H9 (cell line): ENCODE results near the gene PPP1R9A. TPM values are rescaled to one million over a fixed set of nuclear protein-coding genes. Genes with fewer than 3 reads are reported as not detected.

ENCODE experiments used
- DNase-seq: peaks from one replicate; pipeline ENCODE4 v3.0.0-alpha.2; 2017
- H2AFZ ChIP-seq: one replicate; pipeline ENCODE4 v1.6.1; 2013; ENCODE audit warnings: mild to moderate bottlenecking, low read length, control low read depth, moderate library complexity
- H2AK5ac ChIP-seq: 2 replicates; pipeline ENCODE4 v1.6.1; 2013; ENCODE audit warnings: low read length, control low read depth, mixed read lengths; ENCODE audit not compliant: insufficient read length
- H2BK120ac ChIP-seq: one replicate; pipeline ENCODE4 v1.6.1; 2013; ENCODE audit warnings: low read depth, mild to moderate bottlenecking, low read length, control low read depth, inconsistent platforms; ENCODE audit not compliant: poor library complexity, severe bottlenecking
- H2BK12ac ChIP-seq: 2 replicates; pipeline ENCODE4 v1.6.1; 2013; ENCODE audit warnings: low read length, control low read depth, mixed read lengths, low read depth; ENCODE audit not compliant: insufficient read length
- H2BK15ac ChIP-seq: 2 replicates; pipeline ENCODE4 v1.6.1; 2013; ENCODE audit warnings: low read depth, low read length, control low read depth
- H2BK20ac ChIP-seq: one replicate; pipeline ENCODE4 v1.6.1; 2013; ENCODE audit warnings: low read depth, mild to moderate bottlenecking, low read length, control low read depth, inconsistent platforms; ENCODE audit not compliant: poor library complexity, severe bottlenecking
- H2BK5ac ChIP-seq: 2 replicates; pipeline ENCODE4 v1.6.1; 2013; ENCODE audit warnings: low read length, control low read depth, mixed read lengths; ENCODE audit not compliant: insufficient read length
- H3K14ac ChIP-seq: 2 replicates; pipeline ENCODE4 v1.6.1; 2013; ENCODE audit warnings: low read length, control low read depth; ENCODE audit not compliant: insufficient read depth
- H3K18ac ChIP-seq: 2 replicates; pipeline ENCODE4 v1.6.1; 2013; ENCODE audit warnings: low read depth, mild to moderate bottlenecking, mixed read lengths, low read length, control low read depth; ENCODE audit not compliant: insufficient read length
- H3K23ac ChIP-seq: 2 replicates; pipeline ENCODE4 v1.6.1; 2013; ENCODE audit warnings: low read length, control low read depth, mixed read lengths, low read depth; ENCODE audit not compliant: insufficient read length
- H3K23me2 ChIP-seq: 2 replicates; pipeline ENCODE4 v1.6.1; 2013; ENCODE audit warnings: low read depth, mild to moderate bottlenecking, mixed read lengths, low read length, control low read depth; ENCODE audit not compliant: insufficient read length, poor library complexity, severe bottlenecking
- H3K27ac ChIP-seq: 2 replicates; pipeline ENCODE4 v1.5.1; 2013; ENCODE audit warnings: low read length, control low read depth, mixed read lengths, low read depth; ENCODE audit not compliant: insufficient read length
- H3K27me3 ChIP-seq: 2 replicates; pipeline ENCODE4 v1.6.1; 2013; ENCODE audit warnings: low read length, control low read depth, inconsistent platforms; ENCODE audit not compliant: insufficient read depth
- H3K4ac ChIP-seq: 2 replicates; pipeline ENCODE4 v1.6.1; 2013; ENCODE audit warnings: low read depth, mild to moderate bottlenecking, control low read depth, inconsistent platforms, low read length, moderate library complexity
- H3K4me1 ChIP-seq: 2 replicates; pipeline ENCODE4 v1.6.1; 2013; ENCODE audit warnings: low read length, control low read depth, inconsistent platforms; ENCODE audit not compliant: insufficient read depth
- H3K4me2 ChIP-seq: 2 replicates; pipeline ENCODE4 v1.6.1; 2013; ENCODE audit warnings: low read length, control low read depth, mixed read lengths; ENCODE audit not compliant: insufficient read length, insufficient read depth
- H3K56ac ChIP-seq: 2 replicates; pipeline ENCODE4 v1.6.1; 2013; ENCODE audit warnings: low read depth, mild to moderate bottlenecking, mixed read lengths, low read length, control low read depth; ENCODE audit not compliant: insufficient read length
- H3K79me1 ChIP-seq: 2 replicates; pipeline ENCODE4 v1.6.1; 2013; ENCODE audit warnings: low read depth, mild to moderate bottlenecking, moderate library complexity, low read length, control low read depth, inconsistent platforms; ENCODE audit not compliant: insufficient read depth, poor library complexity, severe bottlenecking
- H3K79me2 ChIP-seq: 2 replicates; pipeline ENCODE4 v1.6.1; 2013; ENCODE audit warnings: low read length, control low read depth, inconsistent platforms; ENCODE audit not compliant: insufficient read depth
- H3K9ac ChIP-seq: 2 replicates; pipeline ENCODE4 v1.6.1; 2013; ENCODE audit warnings: low read length, control low read depth, mixed read lengths; ENCODE audit not compliant: insufficient read length; ENCODE audit errors: extremely low read depth
- H3K9me3 ChIP-seq: one replicate; pipeline ENCODE4 v1.6.1; 2013; ENCODE audit warnings: low read depth, low read length, inconsistent platforms; ENCODE audit not compliant: control insufficient read depth
- H3T11ph ChIP-seq: one replicate; pipeline ENCODE4 v1.6.1; 2013; ENCODE audit warnings: mild to moderate bottlenecking, low read length, control low read depth, inconsistent platforms
- H4K20me1 ChIP-seq: one replicate; pipeline ENCODE4 v1.6.1; 2013; ENCODE audit not compliant: control insufficient read depth, insufficient read length, insufficient read depth
- H4K5ac ChIP-seq: 2 replicates; pipeline ENCODE4 v1.6.1; 2013; ENCODE audit warnings: low read depth, mild to moderate bottlenecking, mixed read lengths, low read length, control low read depth; ENCODE audit not compliant: insufficient read length
- H4K8ac ChIP-seq: replicated peaks from 2 replicates; pipeline ENCODE4 v1.6.1; 2013; ENCODE audit warnings: low read length, control low read depth, mixed read lengths, low read depth; ENCODE audit not compliant: insufficient read length
- H4K91ac ChIP-seq: 2 replicates; pipeline ENCODE4 v1.6.1; 2013; ENCODE audit warnings: low read depth, mild to moderate bottlenecking, moderate library complexity, mixed read lengths, low read length, control low read depth; ENCODE audit not compliant: insufficient read length
- H3K27ac Mint-ChIP-seq, 3 experiments: 2 replicates in 2 of 3; 3 replicates in 1 of 3; pipeline ENCODE4 v1.8.0; 2020 to 2021; ENCODE audit warnings: mixed read lengths in 3 of 3, mild to moderate bottlenecking in 1 of 3, moderate library complexity in 1 of 3
- H3K27me3 Mint-ChIP-seq: 2 replicates; pipeline ENCODE4 v1.8.0; 2021; ENCODE audit warnings: low read depth, mild to moderate bottlenecking, moderate library complexity, mixed read lengths
- H3K36me3 Mint-ChIP-seq, 3 experiments: 2 replicates in 2 of 3; 3 replicates in 1 of 3; pipeline ENCODE4 v1.8.0; 2020 to 2021; ENCODE audit warnings: low read depth in 3 of 3, mixed read lengths in 3 of 3; ENCODE audit not compliant: insufficient read depth in 1 of 3
- H3K4me1 Mint-ChIP-seq, 2 experiments: 2 replicates each; pipeline ENCODE4 v1.8.0; 2020; ENCODE audit warnings: mixed read lengths in 2 of 2
- H3K4me3 Mint-ChIP-seq, 2 experiments: 2 replicates in 1 of 2; 3 replicates in 1 of 2; pipeline ENCODE4 v1.8.0; 2020 to 2021; ENCODE audit warnings: mild to moderate bottlenecking in 2 of 2, mixed read lengths in 2 of 2, moderate library complexity in 1 of 2
- H3K9me3 Mint-ChIP-seq, 2 experiments: 2 replicates in 1 of 2; 3 replicates in 1 of 2; pipeline ENCODE4 v1.8.0; 2020; ENCODE audit warnings: mild to moderate bottlenecking in 2 of 2, mixed read lengths in 2 of 2, moderate library complexity in 1 of 2
- WGBS: extraction: QIAGEN DNeasy Blood & Tissue Kit; methylation state at CpG from one replicate; pipeline ENCODE4 v1.1.7; 2013; ENCODE audit warnings: missing lambda C conversion rate, low lambda C conversion rate, mixed read lengths; ENCODE audit not compliant: insufficient read length; ENCODE audit errors: extremely low coverage; 5-methylcytosine and 5-hydroxymethylcytosine counted together
- total RNA-seq: library from RNA; stranded (reverse); gene quantifications from 2 replicates; pipeline ENCODE4 v1.2.1, GENCODE V29; 2021
- TF ChIP-seq, protein P1 (sequence below): fragments of 200-600 bp; sonication (generic); conservative IDR thresholded peaks from 3 replicates; pipeline ENCODE4 v1.8.0; 2021; ENCODE audit warnings: antibody characterized with exemption, mild to moderate bottlenecking

PPP1R9A gene
- total RNA-seq, 1 experiment from 2014 or later: 17.0 TPM

DNA sequence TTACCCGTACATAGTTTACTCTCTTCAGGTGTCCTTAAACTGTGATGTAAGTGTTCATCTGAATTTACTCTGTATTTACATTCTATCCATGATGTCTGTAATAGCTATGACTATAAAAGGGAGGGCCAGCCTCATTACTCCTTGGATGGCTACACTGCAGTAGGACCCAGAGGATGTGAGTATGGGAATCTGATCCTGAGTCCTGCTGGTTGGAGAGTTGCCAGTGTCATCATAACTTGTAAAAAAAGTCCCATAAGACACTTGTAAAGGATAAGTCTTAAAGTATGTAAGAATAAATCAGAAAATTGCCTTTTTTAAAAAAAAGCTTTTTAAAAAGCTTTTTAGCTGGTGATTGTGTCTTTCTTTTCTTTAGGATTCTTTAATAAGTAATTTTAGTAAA is 95.4 kb downstream of the PPP1R9A start:
- Histone ChIP-seq H2AFZ (no peak overlapping the region), H3K56ac (no peak overlapping the region), H3K4me2 (no peak overlapping the region), H2AK5ac (no peak overlapping the region), H3K23ac (no peak overlapping the region), H4K8ac (no peak overlapping the region), H3T11ph (no peak overlapping the region), H4K20me1 (no peaks in the 10 kb centered on the region), H2BK120ac (no peak overlapping the region), H3K79me1 (no peaks in the 10 kb centered on the region), H3K18ac (no peak overlapping the region), H3K23me2 (no peaks in the 10 kb centered on the region), H4K91ac (no peak overlapping the region), H3K9ac (no peak overlapping the region), H3K14ac (no peak overlapping the region), H2BK12ac (no peak overlapping the region), H2BK5ac (no peak overlapping the region), H3K4me1 (no peaks in the 10 kb centered on the region), H2BK15ac (no peak overlapping the region), H3K79me2 (no peaks in the 10 kb centered on the region), H3K27ac (no peak overlapping the region), H4K5ac (no peak overlapping the region), H2BK20ac (no peak overlapping the region), H3K9me3 (no peaks in the 10 kb centered on the region), H3K4ac (no peak overlapping the region), H3K27me3 (no peaks in the 10 kb centered on the region)
- no CpG with 5 or more reads among the region's 1 CpG for WGBS
- H3K27ac Mint-ChIP-seq: peak overlapping the region in 1 of 3 experiments; percentile 10; a peak in 1 of 7 replicates
- H3K4me3 Mint-ChIP-seq: no peak overlapping the region
- no peaks in the 10 kb centered on the region for H3K36me3 Mint-ChIP-seq
- TF ChIP-seq, protein P1, sequence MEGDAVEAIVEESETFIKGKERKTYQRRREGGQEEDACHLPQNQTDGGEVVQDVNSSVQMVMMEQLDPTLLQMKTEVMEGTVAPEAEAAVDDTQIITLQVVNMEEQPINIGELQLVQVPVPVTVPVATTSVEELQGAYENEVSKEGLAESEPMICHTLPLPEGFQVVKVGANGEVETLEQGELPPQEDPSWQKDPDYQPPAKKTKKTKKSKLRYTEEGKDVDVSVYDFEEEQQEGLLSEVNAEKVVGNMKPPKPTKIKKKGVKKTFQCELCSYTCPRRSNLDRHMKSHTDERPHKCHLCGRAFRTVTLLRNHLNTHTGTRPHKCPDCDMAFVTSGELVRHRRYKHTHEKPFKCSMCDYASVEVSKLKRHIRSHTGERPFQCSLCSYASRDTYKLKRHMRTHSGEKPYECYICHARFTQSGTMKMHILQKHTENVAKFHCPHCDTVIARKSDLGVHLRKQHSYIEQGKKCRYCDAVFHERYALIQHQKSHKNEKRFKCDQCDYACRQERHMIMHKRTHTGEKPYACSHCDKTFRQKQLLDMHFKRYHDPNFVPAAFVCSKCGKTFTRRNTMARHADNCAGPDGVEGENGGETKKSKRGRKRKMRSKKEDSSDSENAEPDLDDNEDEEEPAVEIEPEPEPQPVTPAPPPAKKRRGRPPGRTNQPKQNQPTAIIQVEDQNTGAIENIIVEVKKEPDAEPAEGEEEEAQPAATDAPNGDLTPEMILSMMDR: no peak
- peaks cover 8 to 12% of the 10 kb centered on the region in 2 experiments; a peak in 3 of 4 replicates for H3K4me1 Mint-ChIP-seq
- no peak for DNase-seq
- no peaks in the 10 kb centered on the region for H3K27me3 Mint-ChIP-seq
- no peaks in the 10 kb centered on the region for H3K9me3 Mint-ChIP-seq
